ENCODE data around the gene SSB.

GRCh38 chr2:169775354-169775753 lies 23.3 kb upstream of the SSB start:
- TF ChIP-seq CTCF (conservative IDR thresholded peaks at IDR 0.05; ENCODE audit: low read depth, low read length) (no peak), EZH2phosphoT487 (IDR thresholded peaks at IDR 0.05; ENCODE audit: borderline replicate concordance, low read length) (no peak), EZH2 (IDR thresholded peaks at IDR 0.05; ENCODE audit: low read length, unreplicated experiment) (no peak)

Measured in PC-3 (cell line).